LNCaP clone FGC (cell line): ENCODE data around the gene ACAP2.

ENCODE experiments used
- DNase-seq: peaks from one replicate; pipeline ENCODE4 v3.0.0-alpha.2; 2011; ENCODE audit warnings: low read depth
- H3K4me3 ChIP-seq: 2 replicates; pipeline ENCODE4 v1.5.1; 2011; ENCODE audit warnings: mild to moderate bottlenecking, low read depth, low read length, control low read depth
- TF ChIP-seq, protein P1 (sequence below): IDR thresholded peaks from 2 replicates; pipeline ENCODE4 v1.5.1; 2012; ENCODE audit warnings: mild to moderate bottlenecking; ENCODE audit not compliant: control insufficient read depth, insufficient read depth; ENCODE audit errors: extremely low read depth

Gene ACAP2

GRCh38 chr3:195453236-195453635, 10.4 kb upstream of the ACAP2 start:
- TF ChIP-seq, protein P1, sequence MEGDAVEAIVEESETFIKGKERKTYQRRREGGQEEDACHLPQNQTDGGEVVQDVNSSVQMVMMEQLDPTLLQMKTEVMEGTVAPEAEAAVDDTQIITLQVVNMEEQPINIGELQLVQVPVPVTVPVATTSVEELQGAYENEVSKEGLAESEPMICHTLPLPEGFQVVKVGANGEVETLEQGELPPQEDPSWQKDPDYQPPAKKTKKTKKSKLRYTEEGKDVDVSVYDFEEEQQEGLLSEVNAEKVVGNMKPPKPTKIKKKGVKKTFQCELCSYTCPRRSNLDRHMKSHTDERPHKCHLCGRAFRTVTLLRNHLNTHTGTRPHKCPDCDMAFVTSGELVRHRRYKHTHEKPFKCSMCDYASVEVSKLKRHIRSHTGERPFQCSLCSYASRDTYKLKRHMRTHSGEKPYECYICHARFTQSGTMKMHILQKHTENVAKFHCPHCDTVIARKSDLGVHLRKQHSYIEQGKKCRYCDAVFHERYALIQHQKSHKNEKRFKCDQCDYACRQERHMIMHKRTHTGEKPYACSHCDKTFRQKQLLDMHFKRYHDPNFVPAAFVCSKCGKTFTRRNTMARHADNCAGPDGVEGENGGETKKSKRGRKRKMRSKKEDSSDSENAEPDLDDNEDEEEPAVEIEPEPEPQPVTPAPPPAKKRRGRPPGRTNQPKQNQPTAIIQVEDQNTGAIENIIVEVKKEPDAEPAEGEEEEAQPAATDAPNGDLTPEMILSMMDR = no peak
- no peak overlapping the region for H3K4me3 ChIP-seq
- DNase-seq = no peak

- TF ChIP-seq, protein P1 = no peak
- H3K4me3 ChIP-seq = no peak overlapping the region
- DNase-seq = no peak
These were observed 8.7 kb upstream of the ACAP2 start for GRCh38 chr3:195451373-195452015.

DNA sequence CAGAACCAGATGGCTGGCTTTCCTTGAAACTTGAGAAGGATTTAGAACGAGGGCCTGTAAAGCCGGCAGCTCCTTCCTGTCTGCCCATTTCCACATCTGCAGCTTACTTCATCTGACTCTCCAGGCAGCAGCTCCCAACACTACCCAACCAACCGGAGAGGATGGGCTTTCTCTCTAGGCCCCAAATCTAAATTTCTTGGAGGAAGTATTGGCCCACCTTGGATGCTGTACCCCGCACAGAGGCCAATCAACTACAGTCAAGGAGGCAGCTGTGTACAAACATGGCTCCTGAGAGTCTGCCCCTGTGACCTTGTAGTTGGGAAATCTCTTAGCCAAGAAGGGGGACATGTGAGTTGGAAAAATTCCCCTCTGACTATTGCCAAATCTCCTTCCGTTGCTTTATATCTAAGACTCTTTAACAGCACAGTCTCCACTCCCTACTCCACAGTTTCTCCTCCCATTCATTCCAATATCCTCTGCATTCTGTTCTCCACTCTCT, 8.0 kb upstream of the ACAP2 start:
- TF ChIP-seq, protein P1 = no peak
- no peak for DNase-seq

GRCh38 chr3:195448205-195448875, 5.5 kb upstream of the ACAP2 start:
- no peak for DNase-seq
- TF ChIP-seq, protein P1 = no peak
- no peak overlapping the region for H3K4me3 ChIP-seq

More for the DNA sequence above, 8.0 kb upstream of the ACAP2 start:
- no peak overlapping the region for H3K4me3 ChIP-seq

- DNase-seq = no peak
- no peak overlapping the region for H3K4me3 ChIP-seq
- TF ChIP-seq, protein P1 = no peak
These were observed 4.4 kb upstream of the ACAP2 start for GRCh38 chr3:195447201-195447600.

DNA sequence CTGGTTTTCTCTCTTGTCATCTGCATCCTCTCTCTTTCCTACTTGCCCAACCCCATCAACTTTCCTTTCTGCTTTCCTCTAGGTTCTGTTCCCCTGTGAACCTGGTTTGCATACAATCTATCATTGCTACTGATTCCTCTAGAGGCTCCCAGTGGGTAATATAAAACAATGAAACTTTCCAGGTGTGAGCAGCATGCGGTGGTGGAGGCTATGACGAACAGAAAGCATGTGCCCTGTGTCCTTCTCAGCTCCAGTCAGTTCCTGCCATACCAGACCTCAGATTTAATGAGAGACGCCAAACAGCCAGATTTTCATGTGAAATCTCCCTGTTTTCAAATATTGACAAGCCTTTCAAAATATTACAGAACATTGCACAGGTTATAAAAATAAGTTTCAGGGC, 3.5 kb upstream of the ACAP2 start:
- no peak for DNase-seq
- H3K4me3 ChIP-seq = no peak overlapping the region
- TF ChIP-seq, protein P1 = no peak

GRCh38 chr3:195445885-195446284, 3.1 kb upstream of the ACAP2 start:
- DNase-seq = no peak
- TF ChIP-seq, protein P1 = no peak
- H3K4me3 ChIP-seq = no peak overlapping the region
